Hematopoietic multipotent progenitor cell treated with erythropoietin and hydrocortisone succinate and interleukin-3 and kit ligand, for 6 days (in vitro differentiated cells): ENCODE data around the gene LPCAT1.
"Not testable (repeated sequence)": the region's sequence is repeated elsewhere in the genome, so short reads cannot be mapped to it uniquely, and the experiment has no call there.

Experiments used
- DNase-seq: peaks from one replicate; pipeline ENCODE4 v3.0.0-alpha.2; 2015

Gene LPCAT1

DNA sequence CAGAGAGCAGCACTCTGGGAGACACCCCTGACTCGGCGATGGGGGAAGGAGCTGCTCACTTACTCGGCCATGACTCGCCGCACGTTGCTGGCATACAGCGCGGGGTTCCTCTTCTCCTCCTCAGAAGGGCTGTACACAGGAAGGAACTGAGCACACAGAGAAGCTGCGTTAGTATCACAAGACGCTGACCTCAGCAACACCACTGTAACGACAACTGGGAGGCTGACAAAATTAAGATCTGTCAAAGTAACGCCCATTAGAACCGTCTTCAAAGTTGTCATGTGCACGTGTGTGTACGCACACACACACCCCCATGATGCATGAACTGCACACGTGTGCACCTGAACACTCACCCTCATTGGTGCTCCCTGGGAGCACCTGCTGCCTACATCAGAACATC lies 46.4 kb downstream of the LPCAT1 start:
- no peak for DNase-seq

DNA sequence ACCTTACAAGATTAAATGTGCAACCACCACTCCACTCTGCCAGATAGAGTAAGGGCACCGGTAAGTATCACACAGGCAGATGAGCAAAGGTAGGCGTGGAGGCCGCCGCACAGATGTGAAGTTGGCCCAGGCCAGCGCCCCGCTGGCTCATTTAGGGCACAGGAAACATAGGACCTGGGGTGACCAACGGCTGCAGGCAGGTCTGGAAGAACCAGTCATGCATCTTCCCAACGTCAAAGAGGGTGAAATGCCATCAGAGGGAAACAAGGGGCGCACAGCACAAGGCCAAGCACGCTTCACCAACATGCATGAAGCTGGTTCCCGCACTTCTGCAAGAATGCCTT lies 46.8 kb downstream of the LPCAT1 start:
- no peak for DNase-seq

DNA sequence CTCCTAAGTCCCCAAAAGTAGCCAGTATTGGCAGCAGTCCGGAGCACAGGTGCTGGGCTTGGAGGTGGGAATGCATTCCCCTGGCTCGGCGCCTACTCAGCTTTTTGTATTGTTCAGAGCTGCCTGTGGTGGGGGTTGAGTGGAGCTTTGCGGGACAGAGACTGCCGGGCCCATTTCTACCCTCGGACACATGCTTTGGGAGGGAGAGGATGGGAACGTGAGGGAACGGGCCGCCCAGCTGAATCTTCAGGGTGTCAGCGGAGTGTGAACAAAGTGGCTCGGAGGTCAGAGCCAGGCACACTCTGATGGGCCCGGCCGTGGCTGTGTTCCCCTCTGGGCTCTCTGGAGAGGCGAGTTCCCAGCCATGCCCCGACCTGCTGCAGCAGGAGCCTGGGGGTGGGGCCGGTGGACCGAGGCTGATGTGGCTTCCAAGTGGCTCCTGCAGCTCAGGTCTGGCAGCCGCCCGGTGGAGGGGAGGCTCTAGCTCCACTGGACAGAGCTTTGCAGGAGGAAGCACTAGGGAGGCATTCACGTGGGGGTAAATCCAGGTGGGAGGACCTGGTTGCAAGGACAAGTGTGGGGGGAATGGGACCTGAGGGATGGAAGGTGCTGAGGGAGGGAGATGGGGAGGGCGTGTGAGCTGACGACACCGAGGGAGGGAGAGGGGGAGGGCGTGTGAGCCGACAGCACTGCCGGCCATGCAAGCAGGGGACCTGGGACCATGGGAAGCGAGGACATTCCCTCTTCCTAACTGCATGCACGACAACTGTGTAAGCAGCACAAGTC lies 47.4 kb downstream of the LPCAT1 start:
- DNase-seq, result no peak

DNA sequence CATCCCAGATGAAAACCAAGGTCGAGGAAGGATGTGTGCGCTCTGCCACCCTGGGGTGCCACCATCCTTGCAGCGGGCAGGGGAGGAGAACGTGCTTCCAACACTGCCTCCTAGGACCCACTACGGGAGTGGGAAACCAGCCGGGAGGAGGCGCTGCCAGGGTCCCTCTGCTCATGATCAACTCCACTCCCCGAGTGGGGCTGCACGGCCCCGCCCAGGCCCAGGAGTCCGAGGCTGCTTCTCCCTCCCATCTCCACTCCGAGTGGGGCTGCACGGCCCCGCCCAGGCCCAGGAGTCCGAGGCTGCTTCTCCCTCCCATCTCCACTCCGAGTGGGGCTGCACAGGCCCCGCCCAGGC lies 48.2 kb downstream of the LPCAT1 start:
- DNase-seq, result not testable (repeated sequence)

DNA sequence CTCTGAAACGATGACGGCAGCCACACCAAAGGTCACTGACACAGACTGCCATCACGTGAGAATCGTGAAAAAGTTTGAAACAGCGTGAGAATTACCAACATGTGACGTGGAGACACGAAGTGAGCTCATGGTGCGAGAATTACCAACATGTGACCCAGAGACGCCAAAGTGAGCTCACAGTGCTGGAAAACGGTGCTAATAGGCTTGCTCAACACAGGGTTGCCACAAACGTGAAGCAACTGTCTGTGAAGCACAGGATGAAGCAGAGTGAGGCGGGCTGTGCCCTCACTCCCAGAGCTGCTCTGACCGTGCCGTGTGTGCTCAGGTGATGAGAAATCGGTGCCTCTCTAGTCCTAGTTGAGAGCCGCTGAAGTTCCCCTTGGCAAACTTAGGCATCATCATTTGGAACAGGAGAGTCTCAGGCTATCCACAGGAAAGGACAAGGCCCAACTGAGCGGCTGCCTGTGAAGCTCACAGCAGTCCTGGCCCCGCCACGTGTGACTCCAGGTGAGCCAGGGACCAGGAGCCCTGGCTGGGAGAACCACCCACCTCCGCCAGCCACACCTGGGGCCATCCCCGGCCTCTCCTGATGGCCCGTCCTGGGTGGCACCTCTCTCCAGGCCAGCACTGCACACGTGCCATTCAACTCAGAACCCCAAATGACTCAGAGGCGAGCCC lies 48.8 kb downstream of the LPCAT1 start:
- DNase-seq, result no peak

DNA sequence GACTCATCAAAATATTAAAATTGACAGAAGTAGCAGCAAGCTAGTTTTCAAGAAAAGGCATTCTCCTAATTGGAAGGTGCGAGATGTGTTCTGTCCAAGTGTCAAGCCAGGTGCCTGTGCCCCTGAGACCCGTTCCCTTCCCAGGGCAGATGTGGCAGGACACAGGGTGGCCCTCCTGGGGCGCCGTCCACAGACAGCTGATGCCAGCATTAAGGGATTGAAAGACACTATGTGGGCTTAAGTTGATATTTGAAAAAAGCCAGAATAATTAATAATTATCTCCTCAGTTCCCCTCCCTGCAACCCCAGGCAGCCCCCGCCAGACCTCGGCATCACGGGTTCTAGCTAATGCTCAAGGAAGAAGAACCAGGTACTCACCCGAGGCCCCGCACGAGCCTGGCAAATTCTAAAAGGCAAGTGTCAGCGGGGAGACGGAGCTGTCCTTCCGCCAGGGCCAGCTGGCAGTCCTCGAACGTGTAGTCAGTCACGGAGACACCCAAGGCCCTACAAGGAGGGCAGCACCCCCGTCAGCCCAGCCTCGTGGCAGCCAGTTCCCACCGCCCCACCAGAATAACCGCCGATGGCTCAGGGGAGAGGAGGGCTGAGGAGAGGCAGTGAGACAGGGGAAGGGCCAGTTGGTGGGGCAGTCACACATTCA lies 49.4 kb downstream of the LPCAT1 start:
- DNase-seq, result no peak

DNA sequence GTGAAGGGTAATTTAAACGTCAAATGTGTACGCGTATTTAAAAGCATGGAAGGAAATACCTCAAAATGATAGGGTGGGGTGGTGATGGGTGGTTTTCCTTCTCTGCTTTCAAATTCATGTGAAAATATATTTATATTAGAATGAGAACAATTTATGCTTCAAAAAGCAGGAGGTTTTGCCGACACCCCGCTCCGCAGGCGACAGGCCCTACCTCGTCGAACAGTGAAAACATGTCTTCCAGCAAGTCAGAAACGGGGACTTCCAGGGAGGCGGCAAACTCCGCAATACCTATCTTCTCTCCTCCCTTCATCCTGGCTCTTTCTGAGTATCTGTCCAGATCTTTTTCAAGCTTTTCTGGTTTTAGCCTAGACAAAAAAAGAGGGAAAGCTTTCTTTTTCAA lies 50.0 kb downstream of the LPCAT1 start:
- no peak for DNase-seq

DNA sequence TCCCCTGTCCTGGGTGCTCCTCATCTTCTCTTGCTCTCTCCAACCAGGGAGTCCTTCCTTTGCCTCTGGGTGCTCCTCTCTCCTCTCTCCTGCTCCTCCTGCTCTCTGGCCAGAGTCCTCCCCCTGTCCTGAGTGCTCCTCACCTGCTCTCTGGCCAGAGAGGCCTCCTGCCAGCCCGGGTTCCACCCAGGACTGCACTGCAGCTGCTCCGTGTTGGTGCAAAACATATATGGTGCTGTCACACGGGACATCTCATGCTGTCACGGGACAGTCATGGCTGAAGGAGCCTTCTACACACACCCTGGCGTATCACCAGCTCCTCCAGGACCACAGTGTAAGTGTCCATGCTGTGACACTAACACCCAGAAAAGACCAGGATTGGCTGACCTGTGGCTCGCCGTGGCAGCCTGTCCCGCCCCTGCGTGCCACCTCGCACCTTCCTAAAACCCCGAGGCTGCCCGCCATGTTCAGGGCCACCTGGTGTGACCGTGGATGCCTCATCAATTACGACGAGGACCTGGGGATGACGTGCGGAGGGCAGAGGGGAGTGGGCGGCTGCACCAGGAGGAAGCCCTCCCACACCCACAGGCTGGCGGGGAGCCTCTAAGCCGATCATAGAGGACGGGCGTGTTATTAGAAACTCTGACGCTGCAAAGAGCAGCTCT lies 50.7 kb downstream of the LPCAT1 start:
- no peak for DNase-seq

DNA sequence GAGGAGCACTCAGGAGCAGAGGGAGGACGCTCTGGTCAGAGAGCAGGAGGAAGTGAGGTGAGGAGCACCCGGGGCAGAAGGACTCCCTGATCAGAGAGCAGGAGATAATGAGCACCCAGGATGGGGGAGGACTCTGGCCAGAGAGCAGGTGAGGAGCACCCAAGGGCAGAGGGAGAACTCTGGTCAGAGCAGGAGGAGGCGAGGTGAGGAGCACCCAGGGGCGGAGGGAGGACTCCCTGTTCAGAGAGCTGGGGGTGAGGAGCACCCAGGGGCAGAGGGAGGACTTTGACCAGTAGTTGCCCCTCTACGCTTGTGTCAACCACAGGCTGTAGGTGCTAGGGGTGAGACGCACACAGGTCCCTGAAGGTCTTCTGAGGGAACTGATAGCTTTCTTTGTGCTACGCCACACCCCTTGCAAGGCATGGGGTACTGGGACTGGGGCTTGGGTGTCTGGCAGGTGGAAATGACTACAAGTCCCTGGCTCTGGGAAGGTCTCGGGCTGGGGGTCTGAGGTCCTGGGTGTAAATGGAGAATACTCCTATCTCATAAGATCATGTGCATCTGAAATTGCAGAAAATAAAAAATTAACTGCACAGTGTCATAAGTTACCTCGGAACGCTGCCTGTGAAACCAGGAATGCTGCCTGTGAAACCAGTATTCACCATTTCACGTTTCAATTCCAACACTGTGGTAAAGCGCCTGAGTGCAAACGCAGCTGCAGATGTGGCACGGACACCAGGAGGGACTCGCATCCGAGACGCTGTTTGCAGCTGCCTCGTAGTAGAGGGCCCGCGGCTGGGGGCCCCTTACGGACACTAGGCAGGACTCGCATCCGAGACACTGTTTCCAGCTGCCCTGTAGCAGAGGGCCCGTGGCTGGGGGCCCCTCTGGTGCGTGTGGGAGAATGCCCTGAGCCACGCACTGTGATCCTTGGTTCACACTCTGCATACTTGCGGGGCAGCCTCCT lies 51.5 kb downstream of the LPCAT1 start:
- no peak for DNase-seq

DNA sequence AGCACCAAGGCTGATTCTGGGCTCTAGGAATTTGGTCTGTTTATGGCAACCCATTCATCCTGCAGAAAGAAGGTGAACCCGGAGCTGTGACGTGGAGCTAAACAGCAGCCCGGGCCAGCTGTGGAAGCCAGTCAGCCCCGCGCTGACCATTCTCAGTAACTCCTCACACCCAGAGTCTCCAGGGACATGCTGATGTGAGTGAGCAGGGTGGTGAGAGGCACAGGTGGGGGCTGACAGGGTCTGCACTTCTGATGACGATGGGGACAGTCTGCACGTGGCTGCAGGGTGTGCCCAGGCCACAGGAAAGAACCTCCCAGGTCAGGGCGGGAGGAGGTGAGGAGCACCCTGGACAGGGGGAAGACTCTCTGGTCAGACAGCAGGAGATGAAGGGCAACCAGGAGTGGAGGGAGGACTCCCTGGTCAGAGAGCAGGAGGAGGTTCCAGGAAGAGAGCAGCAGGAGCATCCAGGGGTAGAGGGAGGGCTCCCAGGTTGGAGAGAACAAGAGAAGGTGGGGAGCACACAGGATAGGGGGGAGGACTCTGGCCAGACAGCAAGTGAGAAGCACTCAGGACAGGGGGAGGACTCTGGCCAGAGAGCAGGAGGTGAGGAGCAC lies 52.4 kb downstream of the LPCAT1 start:
- DNase-seq, result no peak

DNA sequence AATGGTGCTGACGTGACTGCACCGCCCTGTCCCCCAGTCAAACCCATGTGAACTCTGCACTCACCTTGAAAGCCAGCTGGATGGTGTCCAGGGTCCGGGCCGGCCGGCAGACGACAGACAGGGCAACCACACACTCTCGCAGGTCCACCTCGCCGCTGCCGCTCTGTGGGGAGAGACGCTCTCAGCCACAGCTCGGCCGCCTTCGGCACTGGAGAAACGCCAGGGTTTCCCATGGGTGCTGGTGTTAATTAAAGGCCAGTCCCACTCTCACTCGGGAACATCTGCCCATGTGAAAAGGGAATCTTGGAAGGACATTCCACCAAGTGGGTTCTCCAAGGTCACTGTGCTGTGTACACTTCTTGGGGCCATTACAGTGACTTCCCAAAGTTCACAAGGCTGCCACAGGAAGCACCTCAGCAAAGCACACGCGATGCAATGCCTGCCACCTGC lies 53.0 kb downstream of the LPCAT1 start:
- DNase-seq, result no peak

DNA sequence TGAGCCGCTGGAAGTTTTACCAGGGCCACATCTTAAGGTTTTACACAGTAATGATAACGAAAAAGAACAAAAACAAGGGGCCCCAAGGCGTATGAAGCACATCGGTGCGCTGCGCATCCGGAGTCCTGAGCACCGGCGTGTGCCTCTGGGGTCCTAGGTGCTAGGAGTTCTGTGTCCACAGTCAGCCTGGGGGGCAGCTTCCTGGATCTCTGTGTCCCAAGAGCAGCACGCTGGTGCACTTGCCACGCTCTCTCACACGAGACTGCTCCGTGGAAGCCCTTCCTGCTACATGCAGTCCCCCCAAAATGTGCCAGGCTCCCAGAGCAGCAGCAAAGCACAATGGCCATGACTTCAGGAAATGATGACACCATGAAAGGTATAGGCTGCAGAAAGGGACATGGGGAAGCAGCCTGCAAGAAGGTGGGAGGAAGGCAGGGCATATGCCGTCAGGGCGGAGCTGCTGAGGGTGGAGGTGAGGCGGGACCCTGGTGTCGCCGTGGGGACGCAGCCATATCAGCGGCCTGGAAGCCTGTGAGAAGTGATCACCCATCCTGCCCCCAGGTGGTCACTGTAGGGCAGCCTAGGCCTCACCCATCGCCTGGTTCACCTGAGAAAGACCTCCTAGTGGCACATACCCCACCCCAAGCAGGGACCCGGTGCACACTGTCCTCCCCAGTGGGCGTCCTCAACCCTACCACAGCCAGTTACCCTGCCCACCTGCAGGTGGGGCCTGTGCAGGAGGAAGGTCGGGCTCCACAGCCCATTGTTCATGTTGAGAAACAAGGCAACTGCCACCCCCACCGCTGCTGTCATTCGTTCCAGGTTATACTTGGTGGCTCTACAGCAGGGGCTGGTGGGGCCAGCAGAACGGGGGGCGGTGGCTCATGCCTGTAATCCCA lies 54.9 kb downstream of the LPCAT1 start:
- DNase-seq, result no peak

DNA sequence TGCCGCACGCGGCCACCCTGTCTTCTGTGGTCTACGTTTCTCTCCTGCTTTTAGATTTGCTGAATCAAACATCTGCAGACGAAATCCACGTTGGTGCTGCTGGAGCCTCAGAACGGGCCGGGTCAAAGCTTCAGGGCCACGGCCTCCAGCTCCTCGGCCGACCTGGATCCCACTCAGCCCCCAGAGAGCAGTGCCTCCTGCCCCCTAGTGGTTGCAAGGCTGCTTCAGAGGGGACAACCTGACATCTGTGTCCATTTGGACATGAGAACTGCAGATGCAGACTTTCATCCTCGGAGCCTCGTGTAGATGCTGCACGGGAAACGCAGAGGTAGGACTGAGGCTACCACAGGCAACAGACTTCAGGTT lies 55.5 kb downstream of the LPCAT1 start:
- DNase-seq, result peak; percentile 54

DNA sequence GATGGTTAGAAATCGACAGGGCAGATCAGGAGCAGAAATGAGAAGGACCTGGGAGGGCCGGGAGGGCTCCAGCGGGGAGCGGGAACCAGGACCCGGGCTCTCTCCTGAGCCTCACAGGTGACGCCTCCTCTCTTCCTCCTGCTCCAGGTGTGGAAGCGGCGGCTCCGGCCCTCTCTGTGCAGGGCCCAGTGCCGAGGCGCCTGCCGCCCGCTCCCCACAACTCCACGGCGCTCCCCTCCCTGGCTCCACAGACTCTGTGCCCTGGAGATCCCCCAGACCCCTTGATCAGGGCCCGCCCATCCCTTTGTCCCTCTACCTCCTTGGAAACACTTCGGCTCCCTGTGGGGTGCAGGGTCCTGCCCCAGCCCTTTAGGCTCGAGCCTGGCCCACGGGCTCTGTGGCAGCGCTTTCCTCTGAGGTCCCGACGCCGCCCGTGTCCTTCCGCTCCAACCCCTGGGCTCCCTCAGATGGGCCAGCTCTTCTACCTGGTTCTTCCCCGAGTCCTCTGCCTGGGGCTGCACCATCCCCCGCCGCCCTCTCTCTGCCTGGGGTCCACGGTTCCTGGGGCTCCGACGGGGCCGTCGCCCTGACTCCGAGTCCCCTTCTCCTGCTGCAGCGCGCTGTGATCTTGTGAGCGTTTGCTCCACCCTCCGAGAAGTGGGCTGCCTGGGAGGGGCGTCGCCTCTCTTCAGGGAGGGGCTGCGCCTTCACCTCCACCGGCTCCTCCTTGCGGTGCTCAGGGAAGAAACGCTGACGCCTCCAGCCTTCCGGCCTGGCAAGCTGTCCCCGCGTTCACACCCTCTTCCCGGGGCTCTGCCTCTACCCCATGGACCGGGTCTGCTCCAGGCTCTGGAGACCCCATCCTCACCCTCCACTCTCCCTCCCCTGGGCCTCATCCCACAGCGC lies 56.2 kb downstream of the LPCAT1 start:
- DNase-seq, result no peak

DNA sequence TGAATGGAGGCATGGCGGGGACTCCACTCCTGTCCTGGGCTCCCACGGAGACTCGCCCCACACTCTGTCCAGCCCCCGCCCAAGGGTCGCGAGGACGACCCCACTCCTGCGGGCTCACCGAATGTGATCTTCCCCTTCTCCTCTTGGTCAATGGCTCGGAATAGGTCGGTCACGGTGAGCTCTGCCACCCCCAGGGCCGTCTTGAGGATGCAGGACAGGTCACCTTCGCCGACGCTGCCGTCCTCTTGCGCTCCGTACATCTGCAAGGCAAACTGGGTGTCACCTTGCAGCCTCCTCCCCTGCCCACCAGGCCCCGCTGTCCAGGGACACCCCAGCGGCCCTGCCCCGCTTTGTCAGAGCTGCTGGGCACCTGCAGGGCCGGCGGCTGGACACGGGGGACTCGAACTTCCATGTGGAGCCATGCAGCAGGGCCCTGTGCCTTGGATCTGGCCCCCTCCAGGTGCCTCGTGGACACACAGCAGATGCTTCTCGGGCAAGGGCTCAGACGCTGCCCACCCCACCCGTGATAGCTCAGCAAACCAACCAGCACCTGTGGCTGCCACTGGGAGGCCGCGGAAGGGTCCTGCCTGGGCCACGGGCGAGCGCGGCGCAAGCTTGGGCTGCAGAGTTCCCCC lies 57.0 kb downstream of the LPCAT1 start:
- no peak for DNase-seq

DNA sequence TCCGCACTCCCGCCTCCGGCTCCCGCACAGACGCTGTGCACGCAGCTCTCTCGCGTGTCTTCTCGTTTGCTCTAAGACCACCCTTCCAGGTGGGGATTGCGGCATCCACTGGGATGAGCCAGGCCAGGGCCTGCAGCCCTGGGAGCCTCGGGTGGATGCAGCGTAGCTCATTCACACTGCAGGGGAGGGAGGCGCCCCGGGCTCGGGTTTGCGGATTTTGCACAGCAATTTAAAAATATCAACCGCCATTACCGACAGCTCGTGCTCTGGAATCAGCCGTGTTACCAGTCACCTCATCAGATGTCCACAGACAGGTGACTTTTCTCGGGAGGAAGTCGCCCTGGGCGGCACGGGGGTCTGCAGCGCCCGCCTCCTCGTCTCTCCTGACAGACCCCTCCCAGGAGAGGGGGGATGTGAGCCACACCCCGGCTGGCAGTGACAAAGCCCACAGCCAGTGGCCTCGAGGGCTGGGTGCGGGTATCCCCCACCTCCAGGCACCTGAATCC lies 57.7 kb downstream of the LPCAT1 start:
- no peak for DNase-seq

DNA sequence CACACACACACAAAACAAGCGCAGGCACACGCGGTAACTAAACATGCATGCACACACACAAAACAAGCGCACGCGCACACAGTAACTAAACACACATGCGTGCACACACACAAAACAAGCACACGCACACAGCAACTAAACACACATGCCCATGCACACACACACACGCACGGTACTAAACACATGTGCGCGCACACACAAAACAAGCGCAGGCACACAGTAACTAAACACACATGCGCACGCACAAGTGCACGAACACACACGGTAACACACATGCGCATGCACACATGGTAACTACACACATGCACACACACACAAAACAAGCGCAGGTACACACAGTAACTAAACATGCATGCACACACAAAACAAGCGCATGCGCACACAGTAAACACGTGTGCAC lies 58.6 kb downstream of the LPCAT1 start:
- no peak for DNase-seq

DNA sequence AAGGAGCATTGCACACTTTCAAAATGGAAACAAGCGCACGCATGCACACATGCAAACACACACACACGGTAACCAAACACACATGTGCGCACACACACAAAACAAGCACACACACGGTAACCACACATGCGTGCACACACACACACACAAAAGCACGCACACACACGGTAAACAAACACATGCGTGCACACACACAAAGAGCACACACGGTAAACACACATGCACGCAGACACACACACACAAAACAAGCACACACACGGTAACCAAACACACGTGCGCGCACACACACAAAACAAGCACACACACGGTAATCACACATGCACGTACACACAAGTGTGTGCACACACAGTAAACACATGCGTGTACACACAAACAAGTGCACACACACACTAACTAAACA lies 59.2 kb downstream of the LPCAT1 start:
- DNase-seq, result no peak

DNA sequence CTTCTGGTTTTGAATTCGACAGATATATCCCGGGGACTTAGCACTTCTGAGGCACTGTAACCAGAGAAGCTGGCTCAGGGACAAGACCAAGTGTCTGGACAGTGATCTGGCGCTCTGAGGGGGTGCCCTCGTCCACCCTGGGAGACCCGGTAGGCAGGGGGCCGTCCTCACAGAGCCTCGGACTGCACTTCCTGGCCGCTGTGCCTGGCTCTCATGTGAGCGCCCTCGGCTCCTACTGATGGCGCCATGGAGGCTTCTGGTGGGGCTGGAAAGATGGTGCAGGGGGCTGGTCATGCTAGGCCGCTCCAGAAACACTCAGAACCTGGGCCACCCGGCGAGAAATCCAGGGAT lies 59.7 kb downstream of the LPCAT1 start:
- DNase-seq, result no peak
